Measurements from ENCODE around the gene MCF2L2.

MCF2L2 gene

GRCh38 chr3:183369627-183370026, 58.8 kb downstream of the MCF2L2 start:
- DNase-seq (ENCODE audit: low spot score): no peak

- peak; percentile 65 for DNase-seq (ENCODE audit: low spot score)
Measured at GRCh38 chr3:183369117-183369516, 59.3 kb downstream of the MCF2L2 start.

DNA sequence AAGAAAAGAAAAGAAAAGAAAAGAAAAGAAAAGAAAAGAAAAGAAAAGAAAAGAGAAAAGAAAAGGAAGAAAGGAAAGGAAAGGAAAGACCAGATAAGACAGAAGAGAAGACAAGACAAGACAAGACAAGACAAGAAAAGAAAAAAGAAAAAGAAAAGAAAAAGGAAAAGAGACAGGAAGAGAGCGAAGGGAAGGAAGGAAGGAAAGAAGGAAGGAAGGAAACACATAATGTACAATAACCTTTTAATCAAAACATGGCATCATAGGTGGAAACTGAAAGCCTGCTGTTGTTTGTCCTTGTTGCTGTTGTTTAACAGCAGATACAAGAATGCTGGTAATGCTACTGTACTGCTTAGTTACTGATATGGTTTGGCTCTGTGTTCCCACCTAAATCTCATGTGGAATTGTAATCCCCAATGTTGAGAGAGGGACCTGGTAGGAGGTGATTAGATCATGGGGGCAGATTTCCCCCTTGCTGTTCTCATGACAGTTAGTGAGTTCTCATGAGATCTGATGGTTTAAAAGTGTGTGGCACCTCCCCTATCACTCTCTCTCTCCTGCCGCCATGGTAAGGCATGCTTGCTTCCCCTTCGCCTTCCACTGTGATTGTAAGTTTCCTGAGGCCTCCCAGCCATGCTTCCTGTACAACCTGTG, 67.3 kb downstream of the MCF2L2 start:
- DNase-seq (ENCODE audit: low spot score): no peak

DNA sequence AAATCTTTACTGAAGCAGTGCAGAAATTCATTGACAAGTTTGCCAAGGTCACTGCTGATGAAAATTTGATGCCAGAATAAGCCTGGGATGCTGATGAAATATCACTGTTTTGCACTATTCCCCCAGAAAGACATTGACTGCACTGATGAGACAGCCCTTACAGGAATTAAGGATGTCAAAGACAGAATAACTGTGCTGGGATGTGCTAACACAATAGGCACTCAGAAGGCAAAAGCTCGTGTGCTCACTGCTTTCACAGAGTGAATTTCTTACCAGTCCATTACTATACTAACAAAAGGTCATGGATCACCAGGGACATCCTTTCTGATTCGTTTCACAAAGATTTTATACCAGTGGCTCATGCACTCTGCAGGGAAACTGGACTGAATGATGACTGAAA, 69.4 kb downstream of the MCF2L2 start:
- no peak for DNase-seq (ENCODE audit: low spot score)

- DNase-seq (ENCODE audit: low spot score): no peak
Measured at GRCh38 chr3:183357564-183358079, 70.8 kb downstream of the MCF2L2 start.

GRCh38 chr3:183356920-183357319, 71.5 kb downstream of the MCF2L2 start:
- no peak for DNase-seq (ENCODE audit: low spot score)

- DNase-seq (ENCODE audit: low spot score): no peak
Measured at GRCh38 chr3:183354874-183355273, 73.5 kb downstream of the MCF2L2 start.

DNA sequence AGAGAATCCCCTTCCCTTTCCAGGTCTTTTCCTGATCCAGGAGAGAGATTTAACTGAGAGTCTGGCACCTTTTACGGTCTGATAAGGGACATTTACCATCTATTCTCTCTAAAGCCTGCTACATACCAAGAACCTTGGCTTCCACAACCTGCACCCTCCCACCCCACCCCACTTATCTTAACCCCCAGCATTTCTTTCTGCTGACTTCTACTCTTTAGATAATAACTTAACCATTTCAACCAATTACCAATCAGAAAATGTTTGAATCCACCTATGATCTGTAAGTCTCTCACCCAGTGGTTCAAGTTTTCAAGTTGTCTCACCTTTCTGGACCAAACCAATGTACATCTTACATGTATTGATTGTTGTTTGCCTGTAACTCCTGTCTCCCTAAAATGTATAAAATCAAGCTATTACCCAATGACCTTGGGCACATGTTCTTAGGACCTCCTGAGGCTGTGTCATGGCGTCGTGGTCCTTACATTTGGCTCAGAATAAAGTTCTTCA, 74.0 kb downstream of the MCF2L2 start:
- DNase-seq (ENCODE audit: low spot score): no peak

DNA sequence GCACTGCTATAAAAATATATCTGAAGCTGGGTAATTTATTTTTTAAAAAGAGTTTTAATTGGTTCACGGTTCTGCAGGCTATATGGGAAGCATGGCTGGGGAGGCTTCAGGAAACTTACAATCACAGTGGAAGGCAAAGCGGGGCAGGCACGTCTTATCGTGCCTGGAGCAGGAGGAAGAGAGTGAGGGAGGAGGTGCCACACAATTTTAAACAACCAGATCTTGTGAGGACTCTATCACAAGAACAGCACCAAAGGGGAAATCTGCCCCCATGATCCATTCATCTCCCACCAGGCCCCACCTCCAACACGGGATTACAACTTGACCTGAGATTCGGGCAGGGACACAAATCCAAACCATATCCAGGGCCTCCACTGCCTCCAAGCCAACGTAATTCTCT, 75.0 kb downstream of the MCF2L2 start:
- no peak for DNase-seq (ENCODE audit: low spot score)

DNA sequence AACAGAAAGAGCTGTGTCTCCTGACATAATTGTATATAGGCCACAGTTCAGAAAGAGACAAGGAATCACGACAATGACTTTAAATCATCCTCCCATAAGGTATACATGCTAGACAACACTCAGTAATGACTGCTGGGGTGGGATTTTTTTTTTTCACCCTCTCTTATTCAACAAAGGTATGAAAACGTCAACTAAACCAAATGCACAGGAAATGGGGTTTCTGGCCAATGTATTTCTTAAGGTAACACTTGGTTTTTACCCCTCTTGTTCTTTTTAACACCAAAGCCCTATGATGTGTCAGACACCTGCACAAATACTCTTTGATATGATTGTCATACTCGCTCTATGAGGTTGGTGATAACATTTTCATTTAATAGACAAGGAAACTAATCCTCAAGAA, 78.3 kb downstream of the MCF2L2 start:
- DNase-seq (ENCODE audit: low spot score): no peak

DNA sequence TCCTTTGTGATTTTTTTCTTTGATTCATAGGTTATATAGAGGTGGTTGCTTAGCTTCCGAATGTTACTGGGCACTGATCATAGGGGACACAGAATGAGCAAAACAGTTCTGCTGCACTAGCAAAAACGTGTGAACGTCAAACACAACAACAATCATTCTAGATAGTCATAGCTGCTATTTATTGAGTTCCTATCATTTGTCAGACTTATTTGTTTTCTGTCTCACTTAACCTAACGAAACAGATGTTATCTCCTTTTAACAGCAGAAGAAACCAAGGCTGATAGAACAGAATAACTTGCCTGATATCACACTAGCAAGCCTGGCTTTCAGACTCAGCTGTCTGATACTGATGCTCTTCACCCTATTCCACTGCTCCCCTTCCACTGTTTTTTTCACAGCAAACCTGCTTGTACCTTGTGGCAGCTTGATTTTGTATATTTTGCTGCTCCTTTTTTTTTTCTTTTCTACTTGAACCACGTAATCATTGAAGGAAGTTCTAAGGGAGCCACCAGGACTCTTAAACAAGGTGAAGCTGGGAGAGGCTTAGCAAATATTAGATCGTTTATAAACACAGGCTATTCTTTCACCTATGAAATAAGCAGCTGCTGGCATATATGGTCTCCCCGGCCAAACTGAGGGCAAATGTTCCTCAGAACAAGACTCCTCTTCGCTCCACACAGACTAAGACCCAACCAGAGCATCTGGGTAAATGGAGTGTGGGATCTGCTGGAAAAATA, 78.8 kb downstream of the MCF2L2 start:
- no peak for DNase-seq (ENCODE audit: low spot score)

DNA sequence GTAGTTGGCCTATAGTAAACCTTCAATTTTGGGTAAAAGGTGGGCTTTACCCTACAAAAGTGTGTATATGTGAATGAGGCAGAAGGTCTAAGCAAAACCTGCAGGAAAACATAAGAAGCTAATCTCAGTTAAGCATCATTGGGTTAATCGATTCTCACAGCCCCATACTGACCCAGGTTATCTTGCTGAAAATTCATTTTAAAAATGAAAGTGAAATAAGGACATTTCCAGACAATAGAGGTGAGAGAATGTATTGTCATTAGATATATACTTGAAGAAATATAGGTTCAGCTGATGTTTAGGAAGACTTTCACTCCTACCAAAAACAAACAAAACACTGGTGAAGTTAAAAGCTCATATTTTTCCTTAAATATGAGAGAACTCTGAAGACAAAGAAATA, 85.6 kb downstream of the MCF2L2 start:
- no peak for DNase-seq (ENCODE audit: low spot score)

GRCh38 chr3:183341545-183342288, 86.7 kb downstream of the MCF2L2 start:
- no peak for DNase-seq (ENCODE audit: low spot score)

- DNase-seq (ENCODE audit: low spot score): no peak
Measured at GRCh38 chr3:183340222-183340621, 88.2 kb downstream of the MCF2L2 start.

DNA sequence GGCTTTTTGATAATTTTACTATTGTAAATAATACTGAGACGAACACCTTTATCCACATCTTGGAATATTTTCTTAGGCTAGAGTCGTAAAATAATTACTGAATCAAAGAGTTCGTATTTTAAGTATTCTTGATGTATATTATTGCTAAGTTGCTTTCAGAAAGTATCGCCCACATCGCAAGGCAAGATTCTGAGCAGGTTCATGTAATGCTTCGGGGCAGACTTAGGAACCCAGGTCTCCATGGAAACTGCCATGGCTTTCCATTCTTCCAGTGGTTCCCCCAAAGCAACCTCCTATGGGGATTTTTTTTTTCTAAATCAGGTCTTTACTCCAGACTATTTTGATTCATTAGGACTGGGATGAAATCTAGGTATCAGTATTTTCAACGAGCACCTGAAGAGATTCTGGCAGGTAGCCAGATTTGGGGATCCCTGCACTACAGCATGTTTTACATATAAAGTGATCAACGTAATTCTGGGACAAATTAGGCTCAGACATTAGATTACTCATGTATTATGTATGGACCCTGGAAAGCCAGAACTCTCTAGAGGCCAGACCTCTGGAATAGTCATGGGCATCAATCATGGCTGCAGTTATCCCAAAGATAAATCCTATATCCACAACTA, 88.8 kb downstream of the MCF2L2 start:
- DNase-seq (ENCODE audit: low spot score): no peak

- DNase-seq (ENCODE audit: low spot score): no peak
Measured at GRCh38 chr3:183338520-183338919, 89.9 kb downstream of the MCF2L2 start.

GRCh38 chr3:183332487-183332886, 95.9 kb downstream of the MCF2L2 start:
- DNase-seq (ENCODE audit: low spot score): no peak

- DNase-seq (ENCODE audit: low spot score): no peak
Measured at GRCh38 chr3:183331498-183331897, 96.9 kb downstream of the MCF2L2 start.

DNA sequence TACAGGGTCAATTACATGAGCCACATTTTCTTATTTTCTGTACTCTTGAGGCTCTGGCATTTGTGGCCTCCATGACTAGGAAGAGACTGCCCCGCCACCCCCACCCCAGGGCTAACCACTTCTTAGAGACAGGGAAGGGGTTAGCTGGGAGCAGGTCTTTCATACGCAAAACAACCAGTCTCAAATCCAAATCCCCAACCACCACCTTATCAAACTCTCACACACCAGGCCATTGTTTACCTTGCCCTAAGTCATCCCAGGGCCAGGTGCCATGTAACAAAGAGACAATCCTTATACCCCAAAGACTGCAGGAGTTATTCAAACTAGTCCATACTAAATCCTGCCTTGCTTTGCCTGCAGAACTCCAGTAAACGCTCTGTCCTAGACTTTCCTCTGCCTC, 97.5 kb downstream of the MCF2L2 start:
- DNase-seq (ENCODE audit: low spot score): no peak

GRCh38 chr3:183329543-183329942, 98.9 kb downstream of the MCF2L2 start:
- no peak for DNase-seq (ENCODE audit: low spot score)

DNA sequence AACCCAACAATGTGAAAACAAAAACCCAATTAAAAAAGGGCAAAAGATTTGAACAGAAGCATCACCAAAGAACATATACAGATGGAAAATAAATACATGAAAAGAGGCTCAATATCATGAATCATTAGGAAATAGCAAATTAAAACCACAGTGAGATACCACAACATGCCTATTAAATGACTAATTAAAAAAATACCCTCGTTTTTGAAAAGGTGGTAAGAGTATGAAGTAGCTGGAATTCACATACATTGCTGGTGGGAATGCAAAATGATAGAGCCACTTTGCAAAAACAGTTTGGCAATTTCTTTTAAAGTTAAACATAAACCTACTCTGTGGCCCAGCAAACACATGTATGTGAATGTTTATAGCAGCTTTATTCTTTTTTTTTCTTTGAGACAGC, 99.6 kb downstream of the MCF2L2 start:
- no peak for DNase-seq (ENCODE audit: low spot score)

GRCh38 chr3:183328164-183328563, 100.3 kb downstream of the MCF2L2 start:
- DNase-seq (ENCODE audit: low spot score): no peak

All from pons (tissue), 1 donor.